Putamen (tissue), 1 donor: ENCODE data around the gene STXBP5.
"Not testable (repeated sequence)": the region's sequence is repeated elsewhere in the genome, so short reads cannot be mapped to it uniquely, and the experiment has no call there.

Experiments used
- DNase-seq: peaks from one replicate; pipeline ENCODE4 v3.0.0-alpha.2; 2016; ENCODE audit warnings: low spot score

Gene STXBP5

DNA sequence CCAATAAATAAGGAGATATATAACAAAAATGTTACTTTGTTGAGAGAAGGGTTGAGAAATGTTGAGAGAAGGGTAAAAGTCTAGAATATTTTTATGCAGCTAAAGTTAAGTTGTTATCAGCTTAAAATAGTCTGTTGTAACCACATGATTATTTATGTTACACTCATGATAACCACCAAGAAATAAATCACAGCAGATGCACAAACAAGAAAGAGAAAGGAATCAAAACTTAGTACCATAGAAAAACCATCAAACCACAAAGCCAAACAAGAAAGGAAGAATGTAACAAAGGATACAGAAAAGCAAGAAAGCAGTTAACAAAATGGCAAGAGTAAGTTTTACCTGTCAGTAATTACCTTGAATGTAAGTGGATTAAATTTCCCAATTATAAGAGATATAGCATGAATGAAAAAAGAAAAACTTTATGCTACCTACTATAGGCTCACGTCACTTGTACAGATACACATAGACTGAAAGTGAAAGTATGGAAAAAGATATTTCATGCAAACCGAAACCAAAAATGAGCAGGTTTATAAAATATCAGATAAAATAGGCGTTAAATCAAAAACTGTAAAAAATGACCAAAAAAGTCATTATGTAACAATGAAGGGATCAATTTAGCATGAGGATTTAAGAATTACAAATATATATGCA is 93.6 kb downstream of the STXBP5 start:
- no peak for DNase-seq

DNA sequence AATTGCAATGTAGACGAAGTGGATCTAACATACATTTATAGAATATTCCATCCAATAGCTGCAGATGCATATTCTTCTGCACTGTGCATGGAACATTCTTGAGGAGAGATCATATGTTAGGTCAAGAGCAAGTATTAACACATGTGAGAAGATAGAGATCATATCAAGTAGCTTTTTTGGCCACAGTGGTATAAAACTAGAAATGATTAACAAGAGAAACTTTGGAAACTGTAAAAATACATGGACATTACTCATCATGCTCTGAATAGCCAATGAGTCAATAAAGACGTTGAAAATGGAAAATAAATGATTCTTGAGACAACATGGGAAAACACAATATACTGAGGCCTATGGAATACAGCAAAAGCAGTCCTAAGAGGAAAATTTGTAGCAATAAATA is 94.2 kb downstream of the STXBP5 start:
- DNase-seq = no peak

DNA sequence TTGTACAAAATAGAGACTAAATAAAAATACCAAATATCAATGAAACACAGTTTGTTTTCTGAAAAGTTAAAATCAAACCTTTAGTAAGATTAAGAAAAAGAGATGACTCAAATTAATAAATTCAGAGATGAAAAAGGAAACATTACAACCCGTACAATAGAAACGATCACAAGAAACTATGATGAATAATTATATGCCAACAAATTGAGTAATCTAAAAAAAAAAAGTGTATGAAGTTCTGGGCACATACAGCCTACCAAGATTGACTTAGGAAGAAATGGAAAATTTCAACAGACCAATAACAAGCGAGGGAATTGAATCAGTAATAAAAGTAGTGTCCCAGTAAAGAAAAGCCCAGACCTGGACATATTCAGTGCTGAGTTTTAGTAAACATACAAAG is 94.8 kb downstream of the STXBP5 start:
- DNase-seq = no peak

DNA sequence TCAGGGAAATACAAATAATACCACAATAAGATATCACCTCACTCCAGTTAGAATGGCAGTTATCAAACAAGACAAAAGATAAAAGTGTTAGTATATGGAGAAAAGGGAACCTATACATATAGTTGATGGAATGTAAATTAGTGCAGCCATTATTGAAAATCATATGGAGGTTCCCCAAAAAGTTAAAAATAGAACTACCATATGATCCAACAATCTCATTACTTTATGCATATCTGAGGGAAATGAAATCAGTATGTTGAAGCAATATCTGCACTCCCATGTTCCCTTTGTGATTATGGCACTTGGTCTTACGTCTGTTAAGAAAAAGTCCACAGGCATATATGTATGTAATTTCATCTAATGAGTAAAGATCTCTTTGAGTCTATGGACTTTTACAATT is 96.9 kb downstream of the STXBP5 start:
- DNase-seq = no peak

DNA sequence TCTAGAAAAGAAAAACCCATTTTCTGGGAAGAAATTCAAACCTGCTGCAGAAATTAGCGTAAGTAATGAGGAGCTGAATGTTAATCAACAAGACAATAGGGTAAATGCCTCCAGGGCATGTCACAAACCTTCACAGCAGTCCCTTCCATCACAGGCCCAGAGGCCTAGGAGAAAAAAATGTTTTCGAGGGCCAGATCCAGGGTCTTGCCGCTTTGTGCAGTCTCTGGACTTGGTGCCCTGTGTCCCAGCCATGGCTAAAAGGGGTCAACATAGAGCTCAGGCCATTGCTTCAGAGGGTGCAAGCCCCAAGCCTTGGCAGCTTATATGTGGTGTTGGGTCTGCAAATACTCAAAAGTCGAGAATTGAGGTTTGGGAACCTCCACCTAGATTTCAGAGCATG is 99.8 kb downstream of the STXBP5 start:
- DNase-seq = no peak

DNA sequence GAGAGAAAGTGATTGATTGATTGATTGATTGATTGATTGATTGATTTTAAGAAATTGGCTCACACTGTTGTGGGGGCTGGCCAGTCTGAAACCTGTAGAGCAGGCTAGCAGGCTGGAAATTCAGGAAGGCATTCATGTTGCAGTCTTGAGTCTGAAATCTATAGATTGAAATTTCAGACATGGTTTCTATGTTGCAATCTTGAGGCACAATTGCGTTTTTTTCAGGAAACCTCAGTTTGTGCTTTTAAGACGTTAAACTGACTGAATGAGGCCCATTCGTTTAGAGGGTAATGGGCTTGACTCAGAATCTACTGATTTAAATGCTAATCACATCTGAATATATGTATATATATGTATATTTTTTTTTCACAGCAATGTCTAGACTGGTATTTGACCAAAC is 106.3 kb downstream of the STXBP5 start:
- DNase-seq = no peak

DNA sequence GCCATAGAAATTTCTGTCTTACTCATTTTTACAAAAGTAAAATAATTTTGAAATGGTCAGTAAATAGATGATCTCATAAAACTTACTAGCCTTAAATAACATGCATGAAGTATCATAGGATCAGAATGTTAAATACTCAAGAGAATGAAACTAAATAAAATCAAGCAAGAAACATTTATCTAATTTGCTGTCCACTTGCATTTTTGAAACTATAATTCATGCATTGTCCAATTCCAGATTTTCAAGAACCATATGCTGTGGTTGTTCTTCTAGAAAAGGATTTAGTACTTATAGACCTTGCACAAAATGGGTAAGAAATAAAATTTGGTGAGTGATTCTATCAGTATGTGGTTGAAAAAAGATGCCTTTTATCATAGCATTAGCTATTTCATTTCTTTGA is 107.0 kb downstream of the STXBP5 start:
- DNase-seq = no peak

DNA sequence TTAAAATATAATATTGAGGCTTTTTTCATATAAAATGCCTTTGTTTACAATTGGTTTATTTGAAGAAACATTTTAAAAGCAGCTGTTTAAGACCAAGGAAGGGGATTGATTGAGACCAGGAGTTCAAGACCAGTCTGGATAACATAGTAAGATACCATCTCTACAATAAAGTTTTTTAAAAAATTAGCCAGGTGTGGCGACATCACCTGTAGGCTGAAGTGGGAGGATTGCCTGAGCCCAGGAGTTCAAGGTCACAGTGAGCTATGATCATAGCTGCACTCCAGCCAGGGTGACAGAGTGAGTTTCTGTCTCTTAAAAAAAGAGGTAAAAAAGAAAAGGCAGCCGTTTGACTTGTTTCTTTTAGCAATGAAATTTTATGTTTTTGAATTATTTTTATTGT is 117.0 kb downstream of the STXBP5 start:
- no peak for DNase-seq

DNA sequence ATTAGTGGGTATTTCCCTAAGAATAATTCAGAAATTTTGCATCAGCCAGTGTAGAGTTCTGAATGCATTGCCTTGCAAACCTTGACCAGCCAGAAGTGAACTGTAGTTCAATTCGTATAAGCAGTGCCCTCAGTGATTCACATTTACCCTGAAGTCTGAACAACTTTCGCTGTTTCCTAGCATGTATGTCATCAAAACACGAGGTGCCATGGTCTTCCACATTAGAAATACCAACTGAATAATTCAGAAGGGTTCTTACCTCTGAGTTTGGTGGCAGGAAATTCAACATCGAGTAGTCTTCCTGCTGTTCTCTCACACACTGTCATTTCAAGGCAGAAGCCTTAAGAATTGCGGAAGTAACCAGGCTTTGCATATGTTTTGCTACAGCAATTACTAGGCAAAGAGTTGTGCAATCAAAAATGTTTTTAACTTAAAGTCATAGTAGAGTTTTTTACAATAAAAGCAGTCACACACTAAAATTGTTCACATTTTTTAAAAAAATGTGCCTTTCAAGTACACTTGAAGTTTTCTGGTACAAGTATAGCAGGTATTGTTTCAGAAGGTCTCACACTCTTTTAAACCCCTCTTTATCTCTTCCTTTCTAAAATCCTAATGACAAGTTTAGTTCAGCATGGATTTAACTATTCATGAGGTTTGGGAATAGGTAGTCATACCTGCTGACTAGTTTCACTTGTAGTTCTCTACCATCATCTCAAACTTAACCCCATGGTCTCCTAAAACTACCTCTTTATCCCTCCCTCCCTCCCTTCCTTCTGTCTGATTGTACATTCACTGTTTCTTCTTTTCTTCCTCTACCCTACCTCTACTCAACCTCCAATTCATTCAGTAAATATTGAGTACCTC is 118.3 kb downstream of the STXBP5 start:
- DNase-seq = peak; percentile 2

DNA sequence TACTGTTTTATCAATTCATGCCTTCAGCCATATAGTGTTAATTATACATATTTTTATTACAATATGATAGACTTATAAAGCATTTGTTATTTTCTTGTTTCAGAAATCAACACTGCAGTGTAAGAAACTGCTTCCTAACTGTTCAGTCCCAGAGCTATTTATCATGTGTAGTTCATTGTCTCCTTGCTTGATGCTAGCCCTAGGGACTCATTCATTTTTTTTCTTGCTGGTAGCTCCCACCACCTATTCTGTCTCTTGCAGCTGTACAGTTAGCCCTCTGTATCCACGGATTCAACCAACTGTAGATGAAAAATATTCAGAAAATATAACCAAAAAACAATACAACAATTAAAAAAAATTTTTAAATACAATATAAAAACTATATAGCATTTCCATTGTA is 121.3 kb downstream of the STXBP5 start:
- no peak for DNase-seq

DNA sequence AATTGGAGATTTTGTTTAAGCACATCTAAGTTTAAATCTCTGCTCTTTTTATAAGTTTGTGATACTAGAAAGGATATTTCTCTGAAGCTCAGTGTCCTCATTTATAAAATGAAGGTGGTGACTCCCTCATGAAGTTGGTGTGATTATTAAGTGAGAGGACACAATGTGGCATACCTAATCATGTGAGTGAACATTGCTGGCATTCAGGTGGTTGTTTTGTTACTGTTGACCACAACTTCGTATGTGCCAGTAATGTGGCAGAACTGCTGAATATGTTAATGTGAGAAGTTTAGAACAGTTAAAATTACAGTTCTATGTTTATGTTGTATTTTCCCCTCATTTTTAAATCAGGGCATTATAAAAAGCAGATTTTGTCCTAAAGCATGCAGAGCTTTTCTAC is 127.2 kb downstream of the STXBP5 start:
- no peak for DNase-seq

DNA sequence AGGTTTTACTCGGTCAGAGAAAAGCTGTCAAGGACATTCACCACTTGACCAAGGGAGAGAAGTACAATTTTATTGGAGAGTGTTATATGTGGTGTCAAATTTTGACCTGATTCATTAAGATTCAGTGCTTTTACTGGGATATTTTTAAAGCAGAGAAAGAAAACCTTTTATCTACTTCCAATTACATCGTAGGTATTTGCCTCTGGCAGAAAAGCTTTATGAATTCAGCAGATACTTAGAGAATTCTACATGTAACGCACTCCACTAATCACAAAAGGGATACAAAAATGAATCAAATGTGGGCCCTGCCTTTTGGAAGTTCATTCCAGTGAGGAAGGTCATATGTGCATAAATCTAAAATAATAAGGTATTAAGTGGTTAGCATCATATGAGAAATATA is 133.7 kb downstream of the STXBP5 start:
- DNase-seq = no peak

DNA sequence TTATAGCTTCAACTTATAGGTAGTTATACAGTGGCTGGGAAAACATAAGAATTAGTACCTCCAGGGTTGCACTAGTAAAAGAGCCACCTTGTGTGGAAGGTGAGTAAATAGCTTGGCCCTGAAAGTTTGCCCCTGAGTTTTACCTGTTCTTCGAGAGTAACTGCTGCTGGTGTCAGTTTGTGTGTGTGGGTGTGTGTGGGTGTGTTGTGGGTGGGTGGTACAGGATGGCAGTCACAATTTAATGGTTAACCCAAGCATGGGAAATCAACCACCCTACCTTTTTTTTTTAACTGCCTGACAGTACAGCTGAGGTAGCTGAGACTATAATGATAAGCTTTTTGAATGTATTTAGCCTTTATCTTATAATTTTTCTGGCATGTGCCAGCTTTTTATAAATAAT is 137.3 kb downstream of the STXBP5 start:
- DNase-seq = no peak

DNA sequence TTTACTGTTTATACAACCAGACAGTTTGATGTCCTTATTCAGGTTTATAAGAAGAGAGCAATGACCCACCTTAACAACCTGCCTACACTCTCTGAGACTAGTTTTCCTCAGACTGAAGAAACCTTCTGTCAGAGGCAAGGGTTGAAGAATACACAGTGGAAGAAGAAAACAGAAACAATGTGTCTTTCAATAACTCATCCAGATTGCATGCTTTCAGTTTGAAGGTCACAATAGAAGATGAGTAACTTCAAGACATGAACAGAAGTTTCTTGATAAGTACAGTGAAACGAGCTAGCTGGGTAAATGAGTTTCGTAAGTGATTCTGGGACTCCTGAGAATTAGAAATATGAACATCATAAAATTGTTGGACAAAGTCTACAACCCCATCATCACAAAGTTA is 141.7 kb downstream of the STXBP5 start:
- DNase-seq = no peak

DNA sequence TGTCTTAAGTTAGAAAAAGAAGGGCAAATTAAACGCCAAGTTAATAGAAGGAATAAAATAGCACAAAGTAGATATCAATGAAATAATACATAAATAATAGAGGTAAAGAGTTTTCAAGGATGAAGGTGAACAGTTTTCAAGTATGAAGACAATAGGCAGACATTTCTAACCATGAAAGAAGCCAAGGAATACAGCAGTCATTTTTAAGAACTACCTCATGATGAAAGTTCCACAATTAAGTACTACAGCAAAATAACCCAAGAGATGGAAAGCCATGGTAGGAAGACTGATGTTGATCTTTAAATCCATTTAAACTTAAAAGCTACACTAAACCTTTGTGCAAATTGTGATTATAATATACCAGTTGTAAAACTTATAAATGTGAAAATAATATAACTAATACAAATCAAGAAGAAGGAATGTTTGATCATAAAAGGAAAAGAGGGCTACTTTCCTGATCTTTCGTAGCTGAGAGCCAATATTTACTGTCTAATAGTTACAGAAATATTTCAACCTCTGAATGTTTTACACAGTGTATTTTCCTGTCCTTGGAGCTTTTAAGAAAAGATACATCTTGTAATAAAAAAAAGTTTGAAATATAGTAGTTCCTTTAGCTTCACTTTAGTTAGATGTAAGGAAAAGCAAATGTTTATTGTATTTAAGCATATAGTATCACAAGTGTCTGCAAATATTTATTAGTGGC is 143.1 kb downstream of the STXBP5 start:
- no peak for DNase-seq

DNA sequence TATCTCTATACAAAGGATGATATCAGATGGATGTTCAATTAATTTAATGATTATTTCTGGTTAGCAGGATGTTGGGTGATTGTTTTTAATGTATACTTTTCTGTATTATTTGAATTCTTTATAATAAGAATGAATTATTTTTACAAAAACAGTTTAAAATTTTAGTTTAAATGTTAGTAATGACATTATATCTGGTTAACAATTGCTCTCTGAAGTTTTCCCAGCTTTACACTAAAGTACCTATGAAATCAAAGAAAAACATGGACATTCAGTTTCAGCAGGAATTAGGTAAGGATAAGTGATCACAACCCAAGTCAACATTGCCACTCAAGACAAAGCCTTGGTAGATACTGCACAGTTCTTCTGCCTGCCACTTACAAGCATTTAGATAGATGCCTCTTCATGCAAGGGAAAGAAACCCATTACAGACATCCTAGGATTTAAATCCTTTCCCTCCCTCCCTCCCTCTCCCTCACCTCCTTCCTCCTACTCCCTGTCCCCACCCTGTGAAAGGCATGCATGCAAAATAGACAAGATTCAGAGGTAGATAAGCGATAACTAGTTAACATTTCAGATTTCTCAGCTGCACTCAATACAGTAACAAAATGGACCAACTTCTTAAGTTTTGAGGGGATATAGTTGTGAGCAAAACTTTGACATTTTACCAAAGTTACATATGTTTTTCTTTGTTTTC is 143.8 kb downstream of the STXBP5 start:
- no peak for DNase-seq

DNA sequence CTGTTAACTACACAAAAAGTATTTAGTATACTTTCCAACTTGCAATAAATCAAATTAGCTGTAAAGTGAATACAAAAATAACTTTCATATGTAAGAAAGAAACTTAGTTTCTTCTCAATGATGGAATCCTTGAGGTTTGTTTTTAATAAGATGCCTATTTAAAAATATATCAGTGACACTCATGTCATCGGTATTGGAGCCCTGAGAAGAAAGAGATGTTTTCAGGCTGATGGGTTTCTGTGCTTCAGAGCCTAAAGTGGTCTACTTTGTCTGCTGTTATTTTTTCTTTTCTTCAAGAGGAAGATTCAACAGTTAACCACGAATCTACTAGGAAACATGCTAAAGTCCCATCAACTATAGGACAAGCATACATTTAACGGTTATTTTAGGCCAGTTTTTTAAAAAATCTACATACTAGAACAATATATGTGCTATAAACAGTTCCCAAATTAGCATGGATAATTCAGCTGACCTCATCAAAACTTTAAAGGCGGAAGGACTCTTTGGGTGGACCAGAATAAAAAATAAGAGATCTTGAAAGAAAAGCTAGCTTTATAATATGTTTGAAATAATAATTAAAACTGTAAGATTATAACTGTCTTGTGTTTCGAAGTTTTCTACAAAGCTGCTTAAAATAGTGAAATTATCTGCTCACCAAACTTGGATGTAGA is 157.2 kb downstream of the STXBP5 start:
- DNase-seq = no peak

DNA sequence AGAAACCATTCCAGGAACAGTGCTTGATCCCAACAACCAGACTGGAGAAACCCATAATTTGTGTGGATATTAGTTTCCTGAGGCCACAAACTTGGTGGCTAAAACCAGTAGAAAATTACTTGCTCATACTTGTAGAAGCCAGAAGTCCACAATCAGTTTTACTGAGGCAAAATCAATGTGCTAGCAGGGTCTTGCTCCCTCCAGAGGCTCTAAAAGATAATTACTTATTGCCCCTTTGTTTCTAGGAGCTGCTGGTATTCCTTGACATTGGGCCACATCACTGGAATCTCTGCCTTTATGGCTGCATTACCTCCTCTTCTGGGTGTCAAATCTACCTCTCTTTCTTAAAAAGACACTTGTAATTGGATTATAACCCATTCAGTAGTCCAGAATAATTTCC is 162.1 kb downstream of the STXBP5 start:
- no peak for DNase-seq

DNA sequence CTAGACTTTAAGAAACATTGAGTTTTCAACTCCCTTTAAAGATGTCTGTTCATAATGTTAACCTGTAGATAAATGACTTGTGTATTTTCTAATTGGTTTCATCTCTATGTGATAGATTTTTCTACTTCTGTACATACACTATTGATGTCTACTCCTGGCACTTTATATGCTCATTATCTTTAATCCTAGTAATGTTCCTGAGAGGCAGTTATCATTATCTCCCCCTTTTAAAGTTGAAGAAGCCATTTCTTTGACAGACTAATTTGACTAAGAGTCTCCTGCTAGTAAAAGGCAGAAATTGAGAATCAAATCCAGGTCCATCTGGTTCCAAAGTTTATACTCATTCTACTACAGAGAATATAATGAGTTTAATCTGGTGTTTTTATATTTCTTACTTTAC is 167.1 kb downstream of the STXBP5 start:
- no peak for DNase-seq

DNA sequence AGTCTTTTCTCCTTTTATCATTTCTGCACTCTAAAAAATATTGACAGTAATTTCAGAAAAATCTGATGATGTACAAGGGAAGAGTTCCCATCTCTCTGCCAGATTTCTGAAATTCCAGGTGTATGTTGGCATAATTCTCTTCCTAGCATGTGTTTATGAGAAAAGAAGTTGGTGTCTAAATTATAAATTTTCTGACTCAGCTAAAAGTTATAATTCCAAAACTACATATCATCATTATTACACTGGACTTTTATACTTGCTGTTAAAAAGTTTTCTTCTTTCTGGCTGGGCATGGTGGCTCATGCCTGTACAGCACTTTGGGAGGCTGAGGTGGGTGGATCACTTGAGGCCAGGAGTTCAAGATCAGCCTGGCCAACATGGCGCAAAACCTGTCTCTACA is 168.6 kb downstream of the STXBP5 start:
- no peak for DNase-seq

DNA sequence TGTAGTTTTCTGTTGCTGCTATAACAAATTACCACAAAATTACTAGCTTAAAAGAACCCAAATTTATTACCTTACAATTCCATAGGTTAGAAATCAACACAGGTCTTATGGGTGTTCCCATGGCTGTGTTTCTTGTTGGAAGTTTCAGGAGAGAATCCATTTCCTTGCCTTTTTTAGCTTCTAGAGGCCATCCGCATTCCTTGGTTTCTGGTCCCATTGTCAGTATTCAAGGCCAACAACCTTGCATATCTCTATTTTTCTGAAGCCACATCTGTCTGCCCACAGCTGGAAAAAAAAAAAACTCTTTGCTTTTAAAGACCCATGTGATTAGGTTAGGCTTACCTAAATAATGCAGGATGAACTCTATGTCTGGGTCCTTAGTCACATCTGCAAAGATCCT is 174.6 kb downstream of the STXBP5 start:
- no peak for DNase-seq

DNA sequence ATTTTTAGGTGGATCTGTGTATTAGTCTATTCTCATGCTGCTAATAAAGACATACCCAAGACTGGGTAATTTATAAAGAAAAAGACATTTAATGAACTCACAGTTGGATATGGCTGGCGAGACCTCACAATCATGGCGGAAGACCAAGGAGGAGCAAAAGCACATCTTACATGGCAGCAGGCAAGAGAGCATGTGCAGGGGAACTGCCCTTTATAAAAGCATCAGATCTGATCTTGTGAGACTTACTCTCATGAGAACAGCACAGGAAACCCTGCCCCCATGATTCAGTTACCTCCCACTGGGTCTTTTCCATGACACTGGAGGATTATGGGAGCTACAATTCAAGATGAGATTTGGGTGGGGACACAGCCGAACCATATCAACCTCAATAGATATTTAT is 176.6 kb downstream of the STXBP5 start:
- not testable (repeated sequence) for DNase-seq
